Fibroblast of the aortic adventitia (primary cell): ENCODE results near the gene USP21. TPM values are rescaled to one million over a fixed set of nuclear protein-coding genes. Genes with fewer than 3 reads are reported as not detected.

Source experiments
- DNase-seq: peaks from one replicate; pipeline ENCODE4 v3.0.0-alpha.2; 2010; ENCODE audit warnings: low read depth
- H3K4me3 ChIP-seq: 2 replicates; pipeline ENCODE4 v1.5.1; 2011; ENCODE audit warnings: low read depth, mild to moderate bottlenecking, control low read depth, low read length, moderate library complexity
- total RNA-seq: library from RNA; depleted of rRNA; stranded (reverse); fragments of >200 nt; gene quantifications from 2 replicates; pipeline ENCODE4 v1.2.3, GENCODE V29; 2012; ENCODE audit warnings: low replicate concordance
- TF ChIP-seq, protein P1 (sequence below): IDR thresholded peaks from 2 replicates; pipeline ENCODE4 v1.5.1; 2011; ENCODE audit warnings: mild to moderate bottlenecking, low read length, control low read depth, inconsistent platforms; ENCODE audit not compliant: insufficient read depth

The USP21 gene
- total RNA-seq, 1 donor = 11.6 TPM

DNA sequence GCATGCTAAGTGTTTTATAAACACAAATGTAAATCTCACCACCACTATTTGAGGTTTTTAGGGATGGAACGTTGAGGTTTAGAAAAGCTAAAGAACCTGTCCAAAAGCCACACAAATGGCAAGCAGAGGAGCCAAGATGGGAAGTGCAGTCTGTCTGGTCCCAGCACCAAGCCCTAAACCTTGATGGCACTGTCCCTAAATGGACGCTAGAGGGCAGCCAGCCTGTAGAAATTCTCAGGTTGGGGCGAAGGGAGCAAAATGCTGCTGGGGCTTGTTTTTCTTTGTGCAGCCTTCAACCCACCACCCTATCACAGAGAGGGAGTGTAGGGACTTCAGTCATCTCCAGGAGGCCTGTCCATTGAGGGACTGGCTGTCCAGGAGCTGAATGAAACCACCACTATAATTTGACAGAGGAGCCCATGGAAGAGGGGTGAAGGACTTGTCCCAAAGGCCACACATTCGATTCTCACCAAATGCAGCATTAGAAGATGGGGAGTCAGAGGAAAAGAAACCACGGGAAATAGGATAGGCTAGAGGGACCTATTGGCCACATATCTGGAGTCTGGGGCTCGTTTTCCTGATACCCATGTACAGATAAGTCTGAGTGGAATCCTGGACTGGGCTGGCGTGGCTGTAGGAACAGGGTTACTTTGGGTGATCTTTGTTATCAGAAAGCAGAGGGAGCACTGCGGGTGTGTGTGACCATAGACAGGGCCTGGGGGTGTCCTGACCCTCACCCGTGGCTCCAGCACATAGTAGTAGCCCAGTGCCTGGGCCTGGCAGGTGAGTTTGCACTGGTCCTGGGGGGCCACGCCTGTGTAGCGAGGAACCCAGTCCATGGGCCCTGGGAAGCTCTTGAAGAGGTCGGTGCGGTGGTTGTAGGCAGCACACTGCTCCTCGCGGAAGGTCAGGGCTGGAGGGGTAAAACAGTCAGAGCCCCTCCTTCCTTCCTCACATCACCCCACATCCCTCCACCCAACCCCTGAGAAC is 33.5 kb downstream of the USP21 start:
- TF ChIP-seq, protein P1, sequence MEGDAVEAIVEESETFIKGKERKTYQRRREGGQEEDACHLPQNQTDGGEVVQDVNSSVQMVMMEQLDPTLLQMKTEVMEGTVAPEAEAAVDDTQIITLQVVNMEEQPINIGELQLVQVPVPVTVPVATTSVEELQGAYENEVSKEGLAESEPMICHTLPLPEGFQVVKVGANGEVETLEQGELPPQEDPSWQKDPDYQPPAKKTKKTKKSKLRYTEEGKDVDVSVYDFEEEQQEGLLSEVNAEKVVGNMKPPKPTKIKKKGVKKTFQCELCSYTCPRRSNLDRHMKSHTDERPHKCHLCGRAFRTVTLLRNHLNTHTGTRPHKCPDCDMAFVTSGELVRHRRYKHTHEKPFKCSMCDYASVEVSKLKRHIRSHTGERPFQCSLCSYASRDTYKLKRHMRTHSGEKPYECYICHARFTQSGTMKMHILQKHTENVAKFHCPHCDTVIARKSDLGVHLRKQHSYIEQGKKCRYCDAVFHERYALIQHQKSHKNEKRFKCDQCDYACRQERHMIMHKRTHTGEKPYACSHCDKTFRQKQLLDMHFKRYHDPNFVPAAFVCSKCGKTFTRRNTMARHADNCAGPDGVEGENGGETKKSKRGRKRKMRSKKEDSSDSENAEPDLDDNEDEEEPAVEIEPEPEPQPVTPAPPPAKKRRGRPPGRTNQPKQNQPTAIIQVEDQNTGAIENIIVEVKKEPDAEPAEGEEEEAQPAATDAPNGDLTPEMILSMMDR = peak; percentile 97
- DNase-seq = peak; percentile 78
- H3K4me3 ChIP-seq = no peak overlapping the region

DNA sequence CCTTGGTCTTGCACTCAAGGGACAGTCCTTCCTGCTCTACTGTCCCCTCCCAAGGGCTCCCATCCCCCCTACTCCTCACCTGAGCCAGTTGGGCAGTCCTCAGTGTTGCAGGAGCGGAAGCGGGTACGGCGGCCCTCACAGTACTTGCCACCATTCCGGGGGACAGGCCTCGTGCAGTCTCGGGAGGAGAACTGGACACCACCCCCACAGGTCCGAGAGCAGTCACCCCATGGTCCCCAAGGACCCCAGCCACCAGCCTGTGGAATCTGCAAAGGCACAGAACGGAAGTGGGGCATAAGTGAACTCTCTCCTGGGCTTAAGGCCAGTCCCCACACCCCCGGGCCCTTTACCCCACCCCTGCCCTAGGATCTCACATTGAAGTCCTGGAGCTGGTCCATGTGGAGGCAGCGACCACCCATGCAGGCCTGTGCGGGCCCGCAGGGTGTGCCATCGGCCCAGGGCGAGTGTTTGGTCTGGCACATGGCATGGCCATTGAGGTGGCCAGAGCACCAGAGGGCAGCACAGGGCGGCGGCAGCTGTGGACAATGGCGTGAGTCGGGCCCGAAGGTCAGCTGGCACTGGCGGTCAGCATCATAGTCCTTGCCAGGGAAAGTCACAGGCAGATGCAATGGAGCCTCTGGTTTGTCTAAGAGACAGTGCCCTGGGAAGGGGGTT is 34.4 kb downstream of the USP21 start:
- TF ChIP-seq, protein P1 = no peak
- H3K4me3 ChIP-seq = no peak overlapping the region
- no peak for DNase-seq

DNA sequence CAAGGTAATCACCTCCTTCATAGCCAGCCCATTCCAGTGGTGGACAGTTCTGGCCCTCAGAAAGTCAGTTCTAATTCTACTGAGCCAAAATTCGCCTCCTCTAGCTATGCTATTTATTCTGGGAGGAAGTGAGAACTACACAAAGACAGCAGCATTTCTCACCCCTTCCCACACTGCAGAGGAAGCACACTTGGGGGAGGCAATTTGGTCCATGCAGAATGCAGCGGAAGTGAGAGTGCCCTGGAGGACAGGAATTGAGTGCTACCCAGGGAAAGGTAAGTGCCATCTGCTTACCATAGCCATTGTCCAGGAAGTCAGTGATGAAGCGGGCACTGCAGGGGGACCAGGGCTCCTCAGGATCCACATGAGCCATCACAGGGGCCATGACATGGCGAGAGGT is 35.9 kb downstream of the USP21 start:
- no peak for DNase-seq
- no peak overlapping the region for H3K4me3 ChIP-seq
- TF ChIP-seq, protein P1 = no peak

DNA sequence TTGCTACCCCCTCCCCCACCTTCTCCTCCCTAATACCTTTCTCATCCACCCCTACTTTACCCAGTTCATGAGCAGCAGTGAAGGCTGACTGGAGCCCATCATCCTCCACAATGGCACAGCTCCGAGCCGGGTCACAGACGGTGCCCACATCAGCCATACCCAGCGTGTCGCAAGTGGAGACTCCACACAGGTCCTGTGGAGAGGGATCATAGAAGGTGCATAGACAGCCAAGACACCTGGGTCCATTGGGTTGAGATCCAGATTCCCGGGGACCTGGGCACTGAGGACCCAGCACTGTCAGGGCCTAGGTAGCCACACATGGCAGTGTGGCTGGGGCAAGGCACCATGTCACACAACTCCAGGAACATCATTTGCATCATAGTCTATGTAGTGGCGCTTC is 36.8 kb downstream of the USP21 start:
- TF ChIP-seq, protein P1 = no peak
- H3K4me3 ChIP-seq = no peak overlapping the region
- no peak for DNase-seq

DNA sequence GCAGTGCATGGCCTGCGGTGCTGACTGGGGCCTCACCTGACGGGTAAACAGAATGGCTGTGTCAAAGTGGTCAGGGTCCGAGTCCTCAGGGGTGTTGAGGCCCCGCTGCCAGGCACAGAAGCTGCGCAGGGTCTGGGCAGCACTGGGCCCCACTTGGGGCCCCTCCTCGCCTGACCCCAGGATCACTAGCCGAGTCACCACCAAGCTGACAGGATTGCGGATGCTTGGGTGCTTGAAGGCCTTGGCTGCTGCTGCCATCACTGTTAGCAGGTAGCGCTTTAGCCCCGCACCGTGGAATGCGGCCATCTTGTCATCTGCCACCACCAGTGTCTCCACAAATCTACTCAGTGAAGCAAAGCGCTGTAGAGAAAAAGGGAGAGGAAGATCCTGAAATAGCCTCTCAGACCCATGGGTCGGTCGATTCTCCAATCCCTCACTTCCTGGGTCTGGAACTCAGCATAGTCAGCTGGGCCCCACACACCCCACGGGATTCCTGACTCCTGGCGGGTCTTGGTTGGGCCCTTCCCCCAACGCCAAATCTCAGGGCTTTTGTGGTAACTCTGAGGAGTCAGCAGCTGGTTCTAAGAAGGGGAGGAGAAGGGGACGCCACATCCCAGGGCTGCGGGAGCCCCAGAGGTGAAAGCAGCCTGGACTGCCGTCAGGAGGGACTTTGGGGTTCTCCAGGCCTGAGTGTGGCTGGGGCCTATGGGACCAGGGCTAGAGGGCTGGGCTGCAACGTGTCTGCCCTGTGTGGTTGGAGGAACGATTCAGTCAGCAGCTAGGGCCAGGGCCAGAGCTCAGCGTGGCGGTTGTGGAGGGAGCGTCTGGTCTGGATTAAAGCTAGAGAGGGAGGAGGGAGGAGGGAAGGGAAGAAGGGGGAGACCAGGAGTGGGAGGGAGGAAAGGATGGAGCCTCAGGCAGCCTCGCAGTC is 37.5 kb downstream of the USP21 start:
- peak; percentile 89 for DNase-seq
- TF ChIP-seq, protein P1 = no peak
- H3K4me3 ChIP-seq = peak overlapping the region; percentile 68

DNA sequence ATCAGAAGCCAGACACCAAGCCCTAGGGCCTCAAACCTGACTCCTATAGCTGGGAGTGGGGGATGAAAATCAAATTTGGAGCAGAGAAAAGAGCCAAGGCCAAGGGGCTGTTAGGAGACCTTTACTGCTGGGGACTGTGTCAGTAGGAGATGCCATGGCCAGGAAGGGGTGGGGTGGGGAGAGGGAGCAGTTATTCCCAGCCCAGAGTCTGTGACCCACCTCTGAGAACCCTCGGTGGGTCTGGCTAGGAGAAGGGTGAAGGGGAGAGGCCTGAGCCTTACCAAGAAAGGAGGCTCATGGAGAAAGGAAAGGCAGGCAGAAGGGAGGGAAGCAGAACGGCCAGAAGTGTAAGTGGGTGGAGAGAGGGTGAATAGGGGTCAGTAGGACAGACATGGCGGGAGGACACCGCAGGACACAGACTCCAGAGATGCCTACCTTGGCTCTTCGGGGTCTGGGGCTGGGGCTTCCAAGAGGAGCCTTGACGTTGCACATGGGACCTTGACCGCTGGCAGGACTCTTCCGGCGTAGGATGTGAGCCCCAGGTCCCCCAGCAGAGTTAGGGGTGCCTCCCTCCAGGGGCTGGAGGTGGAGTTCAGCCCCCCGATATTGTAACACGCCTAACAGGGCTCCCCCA is 38.4 kb downstream of the USP21 start:
- TF ChIP-seq, protein P1 = no peak
- peak overlapping the region; percentile 68 for H3K4me3 ChIP-seq
- peak; percentile 6 for DNase-seq
